ENCODE data around the gene OSBPL10. TPM values are rescaled to one million over a fixed set of nuclear protein-coding genes. Genes with fewer than 3 reads are reported as not detected.

The OSBPL10 gene
- total and polyA plus RNA-seq, 2 donors (not counting 1 experiment from before 2014, with no cell fraction given): 7.1 to 7.5 TPM

GRCh38 chr3:31847760-31848159 is 133.3 kb downstream of the OSBPL10 start:
- Histone ChIP-seq H3K27me3 (ENCODE audit: control insufficient read depth, insufficient read depth, low read length) (no peaks in the 10 kb centered on the region), H3K9me3 (ENCODE audit: control insufficient read depth, insufficient read depth, low read depth, low read length) (no peaks in the 10 kb centered on the region), H3K36me3 (ENCODE audit: control insufficient read depth, insufficient read depth, low read length) (no peaks in the 10 kb centered on the region), H4K20me1 (ENCODE audit: control insufficient read depth, extremely low read depth, insufficient read depth, low read length) (no peaks in the 10 kb centered on the region), H3K79me2 (ENCODE audit: control insufficient read depth, insufficient read depth, low read length) (no peaks in the 10 kb centered on the region), H3K9ac (ENCODE audit: insufficient read depth, low read length) (no peak overlapping the region), H3K4me2 (ENCODE audit: extremely low read depth, insufficient read depth, low read length) (no peak overlapping the region), H3K27ac (ENCODE audit: insufficient read depth, low read length) (no peak overlapping the region), H2AFZ (ENCODE audit: low read length) (no peak overlapping the region), H3K4me3 (replicated peaks in 1 of 4; ENCODE audit: control extremely low read depth in 1 of 4, insufficient read depth in 1 of 4, low read depth in 3 of 4, low read length in 4 of 4) (no peak overlapping the region), H3K4me1 (ENCODE audit: control insufficient read depth, extremely low read depth, insufficient read depth, low read length) (no peaks in the 10 kb centered on the region)
- TF ChIP-seq EZH2 (IDR thresholded peaks at IDR 0.05; ENCODE audit: low read length, missing control alignments): no peak
- no peak for TF ChIP-seq CTCF (conservative IDR thresholded peaks at IDR 0.05 in 1 of 2, IDR thresholded peaks at IDR 0.05 in 1 of 2; ENCODE audit: low read depth in 1 of 2, low read length in 2 of 2)
- no peak for DNase-seq (ENCODE audit: low read depth in 2 of 2)

- no peak for DNase-seq (ENCODE audit: low read depth in 2 of 2)
- TF ChIP-seq CTCF (conservative IDR thresholded peaks at IDR 0.05 in 1 of 2, IDR thresholded peaks at IDR 0.05 in 1 of 2; ENCODE audit: low read depth in 1 of 2, low read length in 2 of 2): no peak
- no peak for TF ChIP-seq EZH2 (IDR thresholded peaks at IDR 0.05; ENCODE audit: low read length, missing control alignments)
- H3K27ac ChIP-seq (ENCODE audit: insufficient read depth, low read length): no peak overlapping the region
- no peaks in the 10 kb centered on the region for H4K20me1 ChIP-seq (ENCODE audit: control insufficient read depth, extremely low read depth, insufficient read depth, low read length)
- H3K27me3 ChIP-seq (ENCODE audit: control insufficient read depth, insufficient read depth, low read length): no peaks in the 10 kb centered on the region
- H3K4me2 ChIP-seq (ENCODE audit: extremely low read depth, insufficient read depth, low read length): no peak overlapping the region
- H3K9ac ChIP-seq (ENCODE audit: insufficient read depth, low read length): no peak overlapping the region
- no peak overlapping the region for H2AFZ ChIP-seq (ENCODE audit: low read length)
- H3K79me2 ChIP-seq (ENCODE audit: control insufficient read depth, insufficient read depth, low read length): no peaks in the 10 kb centered on the region
- H3K9me3 ChIP-seq (ENCODE audit: control insufficient read depth, insufficient read depth, low read depth, low read length): no peaks in the 10 kb centered on the region
- H3K4me1 ChIP-seq (ENCODE audit: control insufficient read depth, extremely low read depth, insufficient read depth, low read length): no peaks in the 10 kb centered on the region
- H3K4me3 ChIP-seq (replicated peaks in 1 of 4; ENCODE audit: control extremely low read depth in 1 of 4, insufficient read depth in 1 of 4, low read depth in 3 of 4, low read length in 4 of 4): no peak overlapping the region
- H3K36me3 ChIP-seq (ENCODE audit: control insufficient read depth, insufficient read depth, low read length): no peaks in the 10 kb centered on the region
These were observed 139.5 kb downstream of the OSBPL10 start for GRCh38 chr3:31841515-31841914.

- H2AFZ ChIP-seq (ENCODE audit: low read length): no peak overlapping the region
- no peak overlapping the region for H3K27ac ChIP-seq (ENCODE audit: insufficient read depth, low read length)
- peak in 1 of 2 donors; percentile 13 for DNase-seq (ENCODE audit: low read depth in 2 of 2)
- H3K9me3 ChIP-seq (ENCODE audit: control insufficient read depth, insufficient read depth, low read depth, low read length): no peaks in the 10 kb centered on the region
- no peaks in the 10 kb centered on the region for H3K36me3 ChIP-seq (ENCODE audit: control insufficient read depth, insufficient read depth, low read length)
- no peak overlapping the region for H3K9ac ChIP-seq (ENCODE audit: insufficient read depth, low read length)
- H3K79me2 ChIP-seq (ENCODE audit: control insufficient read depth, insufficient read depth, low read length): no peaks in the 10 kb centered on the region
- TF ChIP-seq EZH2 (IDR thresholded peaks at IDR 0.05; ENCODE audit: low read length, missing control alignments) (no peak), CTCF (conservative IDR thresholded peaks at IDR 0.05 in 1 of 2, IDR thresholded peaks at IDR 0.05 in 1 of 2; ENCODE audit: low read depth in 1 of 2, low read length in 2 of 2) (no peak)
- no peaks in the 10 kb centered on the region for H3K27me3 ChIP-seq (ENCODE audit: control insufficient read depth, insufficient read depth, low read length)
- no peaks in the 10 kb centered on the region for H3K4me1 ChIP-seq (ENCODE audit: control insufficient read depth, extremely low read depth, insufficient read depth, low read length)
- H3K4me2 ChIP-seq (ENCODE audit: extremely low read depth, insufficient read depth, low read length): no peak overlapping the region
- H3K4me3 ChIP-seq (replicated peaks in 1 of 4; ENCODE audit: control extremely low read depth in 1 of 4, insufficient read depth in 1 of 4, low read depth in 3 of 4, low read length in 4 of 4): no peak overlapping the region
- no peaks in the 10 kb centered on the region for H4K20me1 ChIP-seq (ENCODE audit: control insufficient read depth, extremely low read depth, insufficient read depth, low read length)
These were observed 140.8 kb downstream of the OSBPL10 start for GRCh38 chr3:31840252-31840651.

All from fibroblast of lung (primary cell).